ENCODE measurements around the gene SLC7A1. TPM values are rescaled to one million over a fixed set of nuclear protein-coding genes. Genes with fewer than 3 reads are reported as not detected.

SLC7A1 gene
- total and polyA plus RNA-seq, 7 donors: 2.4 to 25.6 (median 15.0) TPM

DNA sequence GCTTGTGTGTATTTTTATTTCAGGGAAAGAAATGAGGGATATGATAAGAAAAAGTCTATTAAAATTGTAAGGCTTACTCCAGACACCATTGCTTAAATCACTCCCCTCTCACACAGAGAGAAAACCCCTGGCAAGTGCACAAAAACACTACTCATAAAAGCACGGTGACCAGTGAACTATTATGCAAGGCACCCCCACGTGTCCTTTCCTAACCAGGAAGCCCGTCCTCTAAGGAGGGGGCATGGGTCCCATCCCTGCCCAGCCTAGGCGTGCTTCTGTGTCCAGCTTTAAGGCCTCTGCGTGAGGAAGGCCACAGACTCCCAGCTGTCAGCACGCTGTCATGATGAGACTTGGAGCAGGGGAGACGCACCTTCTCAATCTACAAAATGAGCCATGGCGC is 83.5 kb downstream of the SLC7A1 start:
- TF ChIP-seq POLR2AphosphoS5 (IDR thresholded peaks at IDR 0.05) (peak; percentile 29 to 73 (median 49)), EP300 (IDR thresholded peaks at IDR 0.05) (no peak), POLR2A (IDR thresholded peaks at IDR 0.05) (no peak)
- TF ChIP-seq, protein P1, sequence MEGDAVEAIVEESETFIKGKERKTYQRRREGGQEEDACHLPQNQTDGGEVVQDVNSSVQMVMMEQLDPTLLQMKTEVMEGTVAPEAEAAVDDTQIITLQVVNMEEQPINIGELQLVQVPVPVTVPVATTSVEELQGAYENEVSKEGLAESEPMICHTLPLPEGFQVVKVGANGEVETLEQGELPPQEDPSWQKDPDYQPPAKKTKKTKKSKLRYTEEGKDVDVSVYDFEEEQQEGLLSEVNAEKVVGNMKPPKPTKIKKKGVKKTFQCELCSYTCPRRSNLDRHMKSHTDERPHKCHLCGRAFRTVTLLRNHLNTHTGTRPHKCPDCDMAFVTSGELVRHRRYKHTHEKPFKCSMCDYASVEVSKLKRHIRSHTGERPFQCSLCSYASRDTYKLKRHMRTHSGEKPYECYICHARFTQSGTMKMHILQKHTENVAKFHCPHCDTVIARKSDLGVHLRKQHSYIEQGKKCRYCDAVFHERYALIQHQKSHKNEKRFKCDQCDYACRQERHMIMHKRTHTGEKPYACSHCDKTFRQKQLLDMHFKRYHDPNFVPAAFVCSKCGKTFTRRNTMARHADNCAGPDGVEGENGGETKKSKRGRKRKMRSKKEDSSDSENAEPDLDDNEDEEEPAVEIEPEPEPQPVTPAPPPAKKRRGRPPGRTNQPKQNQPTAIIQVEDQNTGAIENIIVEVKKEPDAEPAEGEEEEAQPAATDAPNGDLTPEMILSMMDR (IDR thresholded peaks at IDR 0.05): no peak
- peaks cover 0 to 34% (median 28%) of the 10 kb centered on the region in 4 donors for H3K4me1 ChIP-seq
- peak overlapping the region in 3 of 4 donors; percentile 42 to 64 (median 46) for H3K27ac ChIP-seq
- peak; percentile 87 for DNase-seq
- H3K36me3 ChIP-seq: peaks cover 4 to 40% (median 19%) of the 10 kb centered on the region in 4 donors
- H3K9me3 ChIP-seq: no peaks in the 10 kb centered on the region
- intact Hi-C loops (cut with DNase I): loop anchor here (5.0 kb wide), 2 partner anchors 230 to 410 kb away; no protein-coding TSS in a partner anchor
- 78 to 84% methylated on average over 8 of the region's 8 CpGs for WGBS, 2 donors
- no peak overlapping the region for H3K4me3 ChIP-seq
- H3K27me3 ChIP-seq: no peaks in the 10 kb centered on the region

DNA sequence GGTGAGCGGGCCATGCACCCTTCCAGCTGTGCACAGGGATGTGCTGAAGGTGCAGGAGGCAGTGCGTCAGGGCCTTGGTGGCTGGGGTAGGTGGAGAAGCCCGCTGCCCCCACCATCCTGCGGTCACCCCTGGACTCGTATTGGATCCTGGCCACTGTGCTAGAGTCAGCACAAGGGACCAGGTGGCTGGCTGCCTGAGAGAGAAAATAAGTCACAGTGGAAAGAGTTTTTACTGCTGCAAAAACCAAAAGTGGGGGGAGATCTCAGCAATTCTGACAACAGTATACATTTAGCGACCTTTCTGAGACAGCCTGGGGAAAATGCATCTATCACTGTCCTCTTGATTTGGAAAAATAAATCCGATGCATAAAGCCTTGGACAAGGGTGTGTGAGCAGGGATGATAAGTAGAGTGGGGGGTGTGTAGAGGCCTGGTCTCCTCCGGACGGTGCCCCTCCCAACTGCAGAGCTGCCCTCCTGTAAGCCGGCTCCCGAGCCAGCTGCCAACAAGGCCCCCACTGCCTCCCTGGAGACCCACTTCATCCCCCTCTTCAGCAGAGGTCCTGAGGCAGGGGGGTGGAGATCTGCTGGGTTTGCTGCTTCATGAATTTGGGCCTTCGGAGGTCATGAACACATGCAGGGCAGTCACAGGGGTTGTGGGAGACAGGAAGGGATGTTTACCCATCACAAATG is 84.2 kb downstream of the SLC7A1 start:
- Histone ChIP-seq H3K4me1 (peaks cover 0 to 34% (median 28%) of the 10 kb centered on the region in 4 donors), H3K9me3 (no peaks in the 10 kb centered on the region), H3K4me3 (no peak overlapping the region), H3K27ac (peak overlapping the region in 2 of 4 donors; percentile 46 to 64), H3K36me3 (peaks cover 4 to 32% (median 14%) of the 10 kb centered on the region in 4 donors), H3K27me3 (no peaks in the 10 kb centered on the region)
- intact Hi-C loops (cut with DNase I): loop anchor here (5.0 kb wide), 2 partner anchors 231 to 411 kb away; no protein-coding TSS in a partner anchor
- no peak for DNase-seq
- TF ChIP-seq, protein P1 (IDR thresholded peaks at IDR 0.05): no peak
- TF ChIP-seq POLR2AphosphoS5 (IDR thresholded peaks at IDR 0.05) (no peak), EP300 (IDR thresholded peaks at IDR 0.05) (no peak), POLR2A (IDR thresholded peaks at IDR 0.05) (no peak)
- 92 to 94% methylated on average over 12 of the region's 12 CpGs for WGBS, 2 donors

GRCh38 chr13:29510651-29511084 is 84.8 kb downstream of the SLC7A1 start:
- H3K36me3 ChIP-seq: peaks cover 4 to 26% (median 11%) of the 10 kb centered on the region in 4 donors
- intact Hi-C loops (cut with DNase I): loop anchor here (5.0 kb wide), 2 partner anchors 232 to 412 kb away; no protein-coding TSS in a partner anchor
- H3K9me3 ChIP-seq: no peaks in the 10 kb centered on the region
- 84 to 91% methylated on average over 10 of the region's 10 CpGs for WGBS, 2 donors
- no peak overlapping the region for H3K27ac ChIP-seq
- TF ChIP-seq EP300 (IDR thresholded peaks at IDR 0.05): no peak
- no peak for TF ChIP-seq POLR2AphosphoS5 (IDR thresholded peaks at IDR 0.05)
- no peak for TF ChIP-seq POLR2A (IDR thresholded peaks at IDR 0.05)
- TF ChIP-seq, protein P1 (IDR thresholded peaks at IDR 0.05): no peak
- H3K27me3 ChIP-seq: no peaks in the 10 kb centered on the region
- DNase-seq: no peak
- peaks cover 0 to 34% (median 28%) of the 10 kb centered on the region in 4 donors for H3K4me1 ChIP-seq
- H3K4me3 ChIP-seq: no peak overlapping the region

GRCh38 chr13:29509999-29510589 is 85.4 kb downstream of the SLC7A1 start:
- intact Hi-C loops (cut with DNase I): loop anchor here (2.0 to 5.0 kb wide), 4 partner anchors 85 to 412 kb away; partner anchors contain the start of genes SLC7A1 and UBL3
- 95% methylated on average over 14 of the region's 14 CpGs for WGBS, 2 donors
- H3K4me1 ChIP-seq: peaks cover 0 to 34% (median 28%) of the 10 kb centered on the region in 4 donors
- H3K9me3 ChIP-seq: no peaks in the 10 kb centered on the region
- H3K27ac ChIP-seq: no peak overlapping the region
- no peaks in the 10 kb centered on the region for H3K27me3 ChIP-seq
- H3K4me3 ChIP-seq: no peak overlapping the region
- DNase-seq: no peak
- no peak for TF ChIP-seq POLR2AphosphoS5 (IDR thresholded peaks at IDR 0.05)
- TF ChIP-seq EP300 (IDR thresholded peaks at IDR 0.05): no peak
- TF ChIP-seq, protein P1 (IDR thresholded peaks at IDR 0.05): no peak
- TF ChIP-seq POLR2A (IDR thresholded peaks at IDR 0.05): no peak
- H3K36me3 ChIP-seq: peaks cover 4 to 21% (median 8%) of the 10 kb centered on the region in 4 donors

All from sigmoid colon (tissue), 7 donors.